ENCODE results near the gene BHLHE23.

Gene BHLHE23

GRCh38 chr20:63006540-63007359 is at the start of gene BHLHE23:
TSS of gene BHLHE23 (minus strand) at chr20:63006964. CDS start at chr20:63006774, 190 bp downstream.
- no peak within 1 kb of the TSS for H3K4me3 ChIP-seq (ENCODE audit: low read length)
- DNase-seq (ENCODE audit: low read depth), result no peak
- TF ChIP-seq CTCF (conservative IDR thresholded peaks at IDR 0.05; ENCODE audit: low read length), result no peak

- no peak for TF ChIP-seq CTCF (conservative IDR thresholded peaks at IDR 0.05; ENCODE audit: low read length)
- H3K4me3 ChIP-seq (ENCODE audit: low read length), result no peak overlapping the region
- DNase-seq (ENCODE audit: low read depth), result no peak
Measured at GRCh38 chr20:63055575-63056235, 48.9 kb upstream of the BHLHE23 start.

- no peak overlapping the region for H3K4me3 ChIP-seq (ENCODE audit: low read length)
- no peak for DNase-seq (ENCODE audit: low read depth)
- no peak for TF ChIP-seq CTCF (conservative IDR thresholded peaks at IDR 0.05; ENCODE audit: low read length)
Measured at GRCh38 chr20:63054681-63055240, 48.0 kb upstream of the BHLHE23 start.

- no peak for TF ChIP-seq CTCF (conservative IDR thresholded peaks at IDR 0.05; ENCODE audit: low read length)
- no peak overlapping the region for H3K4me3 ChIP-seq (ENCODE audit: low read length)
- DNase-seq (ENCODE audit: low read depth), result no peak
Measured at GRCh38 chr20:63054103-63054474, 47.3 kb upstream of the BHLHE23 start.

- no peak for DNase-seq (ENCODE audit: low read depth)
- no peak overlapping the region for H3K4me3 ChIP-seq (ENCODE audit: low read length)
- TF ChIP-seq CTCF (conservative IDR thresholded peaks at IDR 0.05; ENCODE audit: low read length), result no peak
Measured at GRCh38 chr20:63053432-63054102, 46.8 kb upstream of the BHLHE23 start.

GRCh38 chr20:63052571-63053431 is 46.0 kb upstream of the BHLHE23 start:
- DNase-seq (ENCODE audit: low read depth), result no peak
- TF ChIP-seq CTCF (conservative IDR thresholded peaks at IDR 0.05; ENCODE audit: low read length), result no peak
- H3K4me3 ChIP-seq (ENCODE audit: low read length), result no peak overlapping the region

Measured in AG10803 (cell line).